GM19468 (cell line): ENCODE measurements around the gene MARVELD1.
"Not testable (repeated sequence)": the region's sequence is repeated elsewhere in the genome, so short reads cannot be mapped to it uniquely, and the experiment has no call there.

ENCODE experiments used
- ATAC-seq: cut with Tn5 transposase; IDR thresholded peaks from one replicate; pipeline ENCODE4 v1.9.1; 2021; ENCODE audit warnings: mild to moderate bottlenecking, moderate library complexity, moderate number of reproducible peaks; ENCODE audit not compliant: unreplicated experiment; ENCODE audit errors: extremely low read depth

Gene MARVELD1

GRCh38 chr10:97713339-97713825 lies at the start of gene MARVELD1:
Gene MARVELD1, plus strand, starts transcription at chr10:97713730. Its CDS starts 147 bp downstream, at chr10:97713877.
- ATAC-seq: no peak

GRCh38 chr10:97664282-97664850 lies 49.2 kb upstream of the MARVELD1 start:
- ATAC-seq: no peak

- no peak for ATAC-seq
Observed at GRCh38 chr10:97666992-97667391, 46.5 kb upstream of the MARVELD1 start.

- no peak for ATAC-seq
Observed at GRCh38 chr10:97667463-97667862, 46.1 kb upstream of the MARVELD1 start.

GRCh38 chr10:97669571-97669970 lies 44.0 kb upstream of the MARVELD1 start:
- ATAC-seq: no peak

GRCh38 chr10:97673736-97674525 lies 39.6 kb upstream of the MARVELD1 start:
- ATAC-seq: no peak

- ATAC-seq: no peak
Observed at GRCh38 chr10:97675222-97675621, 38.3 kb upstream of the MARVELD1 start.

GRCh38 chr10:97676770-97677581 lies 36.6 kb upstream of the MARVELD1 start:
- peak; percentile 51 for ATAC-seq

- no peak for ATAC-seq
Observed at GRCh38 chr10:97679594-97679993, 33.9 kb upstream of the MARVELD1 start.

- ATAC-seq: no peak
Observed at GRCh38 chr10:97682042-97682441, 31.5 kb upstream of the MARVELD1 start.

GRCh38 chr10:97683556-97684367 lies 29.8 kb upstream of the MARVELD1 start:
- no peak for ATAC-seq

GRCh38 chr10:97684368-97684713 lies 29.2 kb upstream of the MARVELD1 start:
- ATAC-seq: not testable (repeated sequence)

- no peak for ATAC-seq
Observed at GRCh38 chr10:97684866-97685394, 28.6 kb upstream of the MARVELD1 start.

- no peak for ATAC-seq
Observed at GRCh38 chr10:97685395-97685958, 28.1 kb upstream of the MARVELD1 start.

- ATAC-seq: no peak
Observed at GRCh38 chr10:97686301-97686961, 27.1 kb upstream of the MARVELD1 start.

GRCh38 chr10:97686962-97687784 lies 26.4 kb upstream of the MARVELD1 start, which contains the start of gene AVPI1:
Gene AVPI1, minus strand, starts transcription at chr10:97687241. Its CDS starts 7,336 bp downstream, at chr10:97679905.
- ATAC-seq: peak; percentile 93

- ATAC-seq: no peak
Observed at GRCh38 chr10:97687785-97688781, 25.4 kb upstream of the MARVELD1 start.
